Liver (tissue), 3 donors: Measurements from ENCODE around the gene ZNF816.

ENCODE experiments used
- ATF3 ChIP-seq: IDR thresholded peaks from 2 replicates; pipeline ENCODE4 v1.6.1; 2016; ENCODE audit warnings: antibody characterized with exemption
- EGR1 ChIP-seq, 2 donors: IDR thresholded peaks; 2 replicates each; pipeline ENCODE4 v1.6.1; 2016 to 2018; ENCODE audit warnings: antibody characterized with exemption in 2 of 2, low read depth in 2 of 2
- GABPA ChIP-seq, 2 donors: IDR thresholded peaks in 1 of 2; conservative IDR thresholded peaks in 1 of 2; 2 replicates each; pipeline ENCODE4 v1.6.1; 2016; ENCODE audit warnings: antibody characterized with exemption in 2 of 2, mild to moderate bottlenecking in 1 of 2, moderate library complexity in 1 of 2
- JUND ChIP-seq, 2 donors: IDR thresholded peaks; 2 replicates each; pipeline ENCODE4 v1.6.1; 2016; ENCODE audit warnings: antibody characterized with exemption in 2 of 2
- RAD21 ChIP-seq, 2 donors: IDR thresholded peaks; 2 replicates each; pipeline ENCODE4 v1.6.1; 2016; ENCODE audit warnings: antibody characterized with exemption in 2 of 2, mild to moderate bottlenecking in 2 of 2
- TAF1 ChIP-seq: conservative IDR thresholded peaks from 2 replicates; pipeline ENCODE4 v1.6.1; 2016; ENCODE audit warnings: antibody characterized with exemption, mild to moderate bottlenecking
- YY1 ChIP-seq: IDR thresholded peaks from 2 replicates; pipeline ENCODE4 v1.6.1; 2016; ENCODE audit warnings: antibody characterized with exemption, mild to moderate bottlenecking
- TF ChIP-seq, protein P1 (sequence below): fragments of 150-350 bp; IDR thresholded peaks from 2 replicates; pipeline ENCODE4 v1.5.1; 2017; ENCODE audit warnings: improper control_type of control experiment, low read depth, low read length; ENCODE audit not compliant: missing input control
- donor health status: healthy.
- donor health status: healthy.

DNA sequence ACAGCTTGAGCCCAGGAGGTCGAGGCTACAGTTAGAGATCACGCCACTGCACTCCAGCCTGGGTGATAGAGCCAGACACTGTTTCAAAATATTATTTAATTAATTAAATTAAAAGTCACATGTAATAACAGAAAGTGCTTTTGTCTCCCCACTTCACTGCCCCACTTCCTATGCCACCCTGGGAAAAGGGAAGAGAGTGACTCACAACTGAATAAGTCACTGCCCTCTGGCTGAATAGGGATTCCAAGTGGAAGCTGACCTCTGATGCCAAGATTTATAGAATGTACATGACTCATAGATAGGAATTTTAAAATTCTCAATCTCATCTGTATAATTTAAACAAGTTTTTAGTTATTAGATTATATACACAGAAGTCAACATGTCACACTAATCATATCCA, 28.8 kb upstream of the ZNF816 start:
- TF ChIP-seq, protein P1, sequence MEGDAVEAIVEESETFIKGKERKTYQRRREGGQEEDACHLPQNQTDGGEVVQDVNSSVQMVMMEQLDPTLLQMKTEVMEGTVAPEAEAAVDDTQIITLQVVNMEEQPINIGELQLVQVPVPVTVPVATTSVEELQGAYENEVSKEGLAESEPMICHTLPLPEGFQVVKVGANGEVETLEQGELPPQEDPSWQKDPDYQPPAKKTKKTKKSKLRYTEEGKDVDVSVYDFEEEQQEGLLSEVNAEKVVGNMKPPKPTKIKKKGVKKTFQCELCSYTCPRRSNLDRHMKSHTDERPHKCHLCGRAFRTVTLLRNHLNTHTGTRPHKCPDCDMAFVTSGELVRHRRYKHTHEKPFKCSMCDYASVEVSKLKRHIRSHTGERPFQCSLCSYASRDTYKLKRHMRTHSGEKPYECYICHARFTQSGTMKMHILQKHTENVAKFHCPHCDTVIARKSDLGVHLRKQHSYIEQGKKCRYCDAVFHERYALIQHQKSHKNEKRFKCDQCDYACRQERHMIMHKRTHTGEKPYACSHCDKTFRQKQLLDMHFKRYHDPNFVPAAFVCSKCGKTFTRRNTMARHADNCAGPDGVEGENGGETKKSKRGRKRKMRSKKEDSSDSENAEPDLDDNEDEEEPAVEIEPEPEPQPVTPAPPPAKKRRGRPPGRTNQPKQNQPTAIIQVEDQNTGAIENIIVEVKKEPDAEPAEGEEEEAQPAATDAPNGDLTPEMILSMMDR: no peak
- TF ChIP-seq TAF1 (no peak), YY1 (no peak), RAD21 (IDR thresholded peaks at IDR 0.05) (no peak), ATF3 (no peak), EGR1 (IDR thresholded peaks at IDR 0.05; ENCODE audit: low read depth in 2 of 2) (no peak), JUND (IDR thresholded peaks at IDR 0.05) (no peak), GABPA (IDR thresholded peaks at IDR 0.05 in 1 of 2, conservative IDR thresholded peaks at IDR 0.05 in 1 of 2) (no peak)
